ENCODE measurements around the gene HOXA9.

Gene HOXA9

DNA sequence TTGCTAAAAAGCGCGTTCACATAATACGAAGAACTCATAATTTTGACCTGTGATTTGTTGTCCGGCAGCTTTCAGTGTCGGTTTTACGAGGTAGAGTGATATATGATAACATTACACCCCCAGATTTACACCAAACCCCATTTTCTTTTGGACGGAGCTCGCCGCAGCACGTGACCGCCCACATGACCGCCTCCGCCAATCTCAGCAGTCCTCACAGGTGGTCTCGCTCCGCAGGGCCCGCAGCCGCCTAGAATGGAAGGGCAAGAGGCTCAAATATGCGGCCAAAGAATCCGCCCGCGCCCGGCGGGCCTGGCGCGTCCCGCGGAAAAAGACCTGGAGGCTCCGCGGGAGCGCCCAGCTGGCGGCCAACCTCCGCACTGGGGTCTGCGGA lies 8.8 kb downstream of the HOXA9 start, which contains the start of gene HOXA7:
Gene HOXA7, minus strand, starts transcription at position 168 of the 391 bp plus-strand sequence. Its CDS starts 130 bp downstream, at position 38.
- DNase-seq (ENCODE audit: low spot score), result no peak
- TF ChIP-seq, protein P1, sequence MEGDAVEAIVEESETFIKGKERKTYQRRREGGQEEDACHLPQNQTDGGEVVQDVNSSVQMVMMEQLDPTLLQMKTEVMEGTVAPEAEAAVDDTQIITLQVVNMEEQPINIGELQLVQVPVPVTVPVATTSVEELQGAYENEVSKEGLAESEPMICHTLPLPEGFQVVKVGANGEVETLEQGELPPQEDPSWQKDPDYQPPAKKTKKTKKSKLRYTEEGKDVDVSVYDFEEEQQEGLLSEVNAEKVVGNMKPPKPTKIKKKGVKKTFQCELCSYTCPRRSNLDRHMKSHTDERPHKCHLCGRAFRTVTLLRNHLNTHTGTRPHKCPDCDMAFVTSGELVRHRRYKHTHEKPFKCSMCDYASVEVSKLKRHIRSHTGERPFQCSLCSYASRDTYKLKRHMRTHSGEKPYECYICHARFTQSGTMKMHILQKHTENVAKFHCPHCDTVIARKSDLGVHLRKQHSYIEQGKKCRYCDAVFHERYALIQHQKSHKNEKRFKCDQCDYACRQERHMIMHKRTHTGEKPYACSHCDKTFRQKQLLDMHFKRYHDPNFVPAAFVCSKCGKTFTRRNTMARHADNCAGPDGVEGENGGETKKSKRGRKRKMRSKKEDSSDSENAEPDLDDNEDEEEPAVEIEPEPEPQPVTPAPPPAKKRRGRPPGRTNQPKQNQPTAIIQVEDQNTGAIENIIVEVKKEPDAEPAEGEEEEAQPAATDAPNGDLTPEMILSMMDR (IDR thresholded peaks at IDR 0.05; ENCODE audit: extremely low read depth, insufficient read depth, missing control alignments), result no peak
- in situ Hi-C loops (cut with MboI; ENCODE audit: low pct_unique_long_range_greater_than_20kb, low sequenced_read_pairs, unreplicated experiment), result loop anchor here (10.0 to 25.0 kb wide), 2 partner anchors 88 to 794 kb away; partner anchors contain the start of gene EVX1

GRCh38 chr7:27155816-27156507 lies 9.4 kb downstream of the HOXA9 start:
- in situ Hi-C loops (cut with MboI; ENCODE audit: low pct_unique_long_range_greater_than_20kb, low sequenced_read_pairs, unreplicated experiment), result loop anchor here (10.0 to 25.0 kb wide), 2 partner anchors 89 to 794 kb away; partner anchors contain the start of gene EVX1
- TF ChIP-seq, protein P1 (IDR thresholded peaks at IDR 0.05; ENCODE audit: extremely low read depth, insufficient read depth, missing control alignments), result no peak
- no peak for DNase-seq (ENCODE audit: low spot score)

DNA sequence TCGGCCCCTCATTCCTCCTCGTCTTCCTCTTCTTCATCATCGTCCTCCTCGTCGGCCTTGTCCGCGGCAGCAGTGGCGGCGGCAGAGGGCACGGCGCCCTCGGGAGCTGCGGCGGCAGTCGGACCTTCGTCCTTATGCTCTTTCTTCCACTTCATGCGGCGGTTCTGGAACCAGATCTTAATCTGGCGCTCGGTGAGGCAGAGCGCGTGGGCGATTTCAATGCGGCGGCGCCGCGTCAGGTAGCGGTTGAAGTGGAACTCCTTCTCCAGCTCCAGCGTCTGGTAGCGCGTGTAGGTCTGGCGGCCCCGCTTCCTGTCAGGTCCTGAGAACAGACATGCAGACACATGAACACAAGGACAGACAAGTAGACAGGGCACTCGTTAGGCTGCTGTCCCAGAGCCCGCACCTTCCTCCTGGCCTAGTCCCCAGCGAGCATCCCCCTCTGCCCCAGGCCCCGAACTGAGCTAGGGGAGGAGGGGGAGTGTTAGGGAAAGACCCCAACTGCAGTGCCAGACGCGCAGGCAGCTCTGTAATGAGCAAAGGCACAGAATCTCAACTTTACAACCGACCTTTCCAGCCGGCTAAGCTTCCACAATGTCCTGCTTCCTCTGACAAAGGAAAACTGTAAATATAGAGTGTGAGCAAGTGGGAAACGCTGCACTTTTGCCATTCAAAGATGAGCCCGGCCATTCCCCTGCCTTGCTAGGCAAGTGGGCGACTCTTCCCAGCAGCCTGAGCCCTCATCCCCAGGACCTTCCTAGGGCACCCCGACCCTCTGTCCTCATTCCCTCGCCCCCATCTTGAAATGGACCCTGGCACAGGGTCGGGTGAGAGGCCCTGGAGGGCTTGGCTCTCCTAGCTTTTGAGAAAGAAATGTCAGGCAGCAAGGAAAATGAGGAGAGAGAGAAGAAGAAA lies 10.2 kb downstream of the HOXA9 start:
- TF ChIP-seq, protein P1 (IDR thresholded peaks at IDR 0.05; ENCODE audit: extremely low read depth, insufficient read depth, missing control alignments), result no peak
- no peak for DNase-seq (ENCODE audit: low spot score)
- in situ Hi-C loops (cut with MboI; ENCODE audit: low pct_unique_long_range_greater_than_20kb, low sequenced_read_pairs, unreplicated experiment), result loop anchor here (10.0 to 25.0 kb wide), 2 partner anchors 90 to 793 kb away; partner anchors contain the start of gene EVX1

- in situ Hi-C loops (cut with MboI; ENCODE audit: low pct_unique_long_range_greater_than_20kb, low sequenced_read_pairs, unreplicated experiment), result loop anchor here (10.0 to 25.0 kb wide), 2 partner anchors 90 to 792 kb away; partner anchors contain the start of gene EVX1
Observed at GRCh38 chr7:27154369-27154768, 11.0 kb downstream of the HOXA9 start.

GRCh38 chr7:27153526-27153925 lies 11.8 kb downstream of the HOXA9 start:
- in situ Hi-C loops (cut with MboI; ENCODE audit: low pct_unique_long_range_greater_than_20kb, low sequenced_read_pairs, unreplicated experiment), result loop anchor here (10.0 to 25.0 kb wide), 2 partner anchors 91 to 791 kb away; partner anchors contain the start of gene EVX1
- DNase-seq (ENCODE audit: low spot score), result no peak
- TF ChIP-seq, protein P1 (IDR thresholded peaks at IDR 0.05; ENCODE audit: extremely low read depth, insufficient read depth, missing control alignments), result no peak

More at GRCh38 chr7:27154369-27154768, 11.0 kb downstream of the HOXA9 start:
- TF ChIP-seq, protein P1 (IDR thresholded peaks at IDR 0.05; ENCODE audit: extremely low read depth, insufficient read depth, missing control alignments), result no peak
- no peak for DNase-seq (ENCODE audit: low spot score)

- TF ChIP-seq, protein P1 (IDR thresholded peaks at IDR 0.05; ENCODE audit: extremely low read depth, insufficient read depth, missing control alignments), result no peak
- in situ Hi-C loops (cut with MboI; ENCODE audit: low pct_unique_long_range_greater_than_20kb, low sequenced_read_pairs, unreplicated experiment), result loop anchor here (10.0 to 25.0 kb wide), 2 partner anchors 92 to 791 kb away; partner anchors contain the start of gene EVX1
- no peak for DNase-seq (ENCODE audit: low spot score)
Observed at GRCh38 chr7:27152816-27153442, 12.4 kb downstream of the HOXA9 start.
